GM23248 (cell line): Measurements from ENCODE around the gene RHOT2.

ENCODE experiments used
- EZH2 ChIP-seq: fragments of 200-600 bp; sonication (generic); IDR thresholded peaks from 2 replicates; pipeline ENCODE4 v1.6.1; 2018; ENCODE audit warnings: antibody characterized with exemption, mild to moderate bottlenecking; ENCODE audit not compliant: insufficient read depth, poor library complexity, severe bottlenecking
- EZH2phosphoT487 ChIP-seq: fragments of 200-600 bp; sonication (generic); IDR thresholded peaks from 2 replicates; pipeline ENCODE4 v1.6.1; 2018; ENCODE audit warnings: antibody characterized with exemption, moderate library complexity, mild to moderate bottlenecking, low read depth; ENCODE audit not compliant: insufficient read depth

DNA sequence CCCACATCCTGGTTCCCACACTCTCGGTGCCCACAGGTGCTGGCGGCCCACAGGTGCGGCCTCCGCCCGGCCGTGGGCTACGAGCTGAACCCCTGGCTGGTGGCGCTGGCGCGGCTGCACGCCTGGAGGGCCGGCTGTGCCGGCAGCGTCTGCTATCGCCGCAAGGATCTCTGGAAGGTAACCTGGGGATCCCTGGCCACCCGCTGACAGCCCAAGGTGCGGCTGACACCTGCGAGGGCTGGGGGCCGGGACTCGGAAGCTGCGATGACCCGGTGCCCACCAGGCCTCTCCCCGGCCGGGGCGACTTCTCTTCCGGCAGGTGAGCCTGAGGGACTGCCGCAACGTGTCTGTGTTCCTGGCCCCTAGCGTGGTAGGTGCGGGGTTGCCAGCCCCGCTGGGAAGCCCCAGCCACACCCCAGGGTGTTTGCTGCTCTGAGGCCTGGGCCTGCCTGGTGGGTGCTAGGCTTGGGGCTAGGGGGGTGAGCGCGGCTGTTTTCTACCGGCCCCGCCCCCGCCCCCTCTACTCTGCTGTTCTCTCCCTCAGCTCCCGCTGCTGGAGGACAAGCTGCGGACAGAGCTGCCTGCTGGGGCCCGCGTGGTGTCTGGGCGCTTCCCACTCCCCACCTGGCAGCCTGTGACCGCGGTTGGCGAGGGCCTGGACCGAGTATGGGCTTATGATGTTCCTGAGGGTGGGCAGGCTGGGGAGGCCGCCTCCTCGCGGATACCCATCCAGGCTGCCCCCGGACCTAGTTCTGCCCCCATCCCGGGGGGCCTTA lies 54.0 kb downstream of the RHOT2 start:
- TF ChIP-seq EZH2 (no peak), EZH2phosphoT487 (no peak)
